Left kidney (tissue), 2 donors: ENCODE measurements around the gene PXDN. TPM values are rescaled to one million over a fixed set of nuclear protein-coding genes. Genes with fewer than 3 reads are reported as not detected.

ENCODE experiments used
- DNase-seq: peaks from one replicate; pipeline ENCODE4 v3.0.0-alpha.2; 2013
- polyA plus RNA-seq: library from polyadenylated mRNA; unstranded; fragments of 120-200 nt; gene quantifications from one replicate; pipeline ENCODE4 v1.2.1, GENCODE V29; 2013; ENCODE audit not compliant: insufficient read length

Gene PXDN
- polyA plus RNA-seq, 1 donor: 154 TPM

DNA sequence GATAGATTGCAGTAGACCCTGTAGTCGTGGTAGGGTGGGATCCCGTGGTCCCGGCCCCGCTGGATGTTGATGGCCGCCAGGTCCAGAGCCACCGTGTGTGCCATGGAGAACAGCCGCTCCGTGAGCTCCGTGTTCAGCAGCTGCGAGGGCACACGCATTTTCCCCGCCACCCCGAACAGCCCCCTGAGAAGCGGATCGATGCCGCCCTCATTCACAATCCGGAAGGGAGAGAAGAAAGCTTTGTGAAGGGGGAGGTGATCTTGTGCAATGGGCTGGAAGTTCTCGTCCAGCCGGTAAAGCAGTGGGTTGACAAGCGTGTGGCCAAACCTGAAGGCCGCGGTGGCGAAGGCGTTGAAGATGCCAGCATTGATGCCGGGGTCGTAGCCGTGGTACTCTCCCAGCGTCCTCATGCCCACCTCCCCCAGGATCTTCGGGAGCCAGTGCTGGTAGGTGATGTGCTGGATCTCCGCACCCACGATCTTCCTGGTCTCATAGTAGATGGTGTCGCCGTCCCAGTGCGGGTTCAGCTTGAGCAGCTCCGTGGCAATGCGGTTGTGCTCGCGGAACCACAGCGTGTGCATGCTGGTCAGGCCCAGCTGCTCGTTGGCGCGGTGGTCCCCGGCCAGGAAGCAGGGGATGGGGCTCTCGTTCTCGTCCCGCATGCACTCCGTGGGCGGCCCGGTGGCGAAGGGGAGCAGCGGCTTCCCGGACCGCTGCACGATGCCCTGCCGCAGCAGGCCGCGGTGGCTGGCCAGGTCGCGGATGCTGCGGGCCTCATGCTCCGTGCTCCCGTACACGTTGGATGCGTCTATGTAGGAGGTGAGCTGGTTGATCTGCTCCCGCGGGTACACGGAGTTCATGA, 95.8 kb downstream of the PXDN start:
- no peak for DNase-seq

DNA sequence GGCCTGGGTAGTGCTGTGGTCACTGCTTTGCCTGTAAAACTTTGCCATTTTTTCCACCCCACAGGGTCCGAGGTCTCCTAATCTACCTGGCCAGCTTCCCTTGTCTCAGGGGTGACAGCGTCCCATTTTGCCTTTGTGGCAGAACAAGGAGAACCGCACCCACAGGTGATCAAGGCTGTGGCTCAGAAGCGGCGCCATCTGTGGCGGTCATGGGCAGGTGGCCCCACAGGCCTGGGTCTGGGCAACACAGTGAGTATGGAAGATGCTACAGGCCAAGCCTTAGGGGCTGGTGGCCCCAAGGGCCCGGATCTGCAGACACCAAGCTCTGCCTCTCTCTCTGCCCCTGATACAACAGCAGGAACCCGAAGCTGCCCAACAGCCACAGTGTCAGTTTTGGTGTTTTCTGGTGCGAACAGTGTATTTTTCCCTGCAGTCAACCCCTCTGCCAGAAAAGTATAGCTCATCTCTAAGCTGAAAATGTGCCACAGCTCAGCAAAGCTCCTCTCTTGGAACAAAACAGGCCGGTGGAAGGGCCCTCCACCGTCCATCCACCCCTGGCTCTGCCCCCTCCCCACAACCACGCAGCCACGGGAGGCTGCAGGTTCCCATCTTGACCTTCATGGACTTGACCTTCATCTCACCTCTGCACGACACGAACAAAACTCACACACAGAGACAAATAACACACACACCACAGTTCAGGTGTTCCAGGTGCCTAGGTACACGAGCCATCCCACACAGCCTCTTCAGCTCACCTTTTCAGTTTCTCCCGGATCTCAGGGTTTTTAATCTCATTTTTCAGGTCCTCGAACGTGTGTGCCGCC, 96.7 kb downstream of the PXDN start:
- DNase-seq: no peak

DNA sequence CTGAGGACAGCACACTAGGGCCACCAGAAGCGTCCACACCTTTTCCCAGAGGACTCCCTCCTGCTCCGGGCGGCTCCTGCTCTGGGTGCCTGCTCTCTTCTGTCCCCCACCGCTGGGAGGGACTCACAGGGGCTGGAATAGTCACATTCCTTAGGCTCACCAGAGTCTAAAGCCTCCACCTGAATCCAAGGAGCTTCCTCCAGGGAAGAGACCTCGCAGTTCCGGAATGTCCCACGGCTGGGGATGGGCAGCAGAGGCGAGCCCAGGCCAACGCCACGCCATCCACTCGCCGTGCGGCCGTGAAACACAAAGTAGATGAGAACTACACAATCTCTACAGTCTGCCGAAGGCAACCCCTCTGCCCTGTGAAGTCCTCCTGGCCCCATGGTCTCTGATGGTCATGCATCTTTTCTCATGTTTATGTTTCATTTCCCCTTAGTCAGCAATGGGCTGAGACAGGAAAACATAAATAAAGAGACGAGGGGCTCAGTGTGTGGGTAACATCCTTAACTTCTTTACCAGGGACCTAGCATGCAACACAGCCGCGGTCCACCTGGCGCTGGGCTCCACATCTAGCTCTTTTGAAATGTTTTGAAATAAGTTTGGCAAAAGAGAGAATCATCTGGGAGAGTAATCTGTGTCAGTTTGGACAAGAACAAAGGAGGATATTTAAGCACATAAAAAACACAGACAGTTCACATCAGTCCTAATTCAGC, 98.4 kb downstream of the PXDN start:
- no peak for DNase-seq

DNA sequence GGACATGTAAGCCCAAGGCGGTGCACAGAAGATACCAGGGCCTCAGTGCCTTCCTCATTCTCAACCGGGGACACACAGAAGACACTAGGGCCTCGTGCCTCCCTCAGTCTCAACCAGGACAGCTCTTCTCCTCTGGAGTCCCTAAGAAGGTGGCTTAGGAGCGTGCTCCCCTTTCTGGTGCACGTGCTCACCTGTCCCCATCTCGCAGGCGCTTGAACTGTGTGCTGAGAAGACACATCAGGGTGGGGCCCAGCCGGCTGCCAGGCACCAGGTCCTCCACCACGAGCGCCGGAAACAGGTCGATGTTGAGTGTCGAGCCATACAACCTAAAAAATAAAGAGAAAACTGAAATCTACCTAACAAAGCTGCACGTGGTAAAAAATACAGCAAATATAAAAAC, 99.9 kb downstream of the PXDN start:
- DNase-seq: no peak

DNA sequence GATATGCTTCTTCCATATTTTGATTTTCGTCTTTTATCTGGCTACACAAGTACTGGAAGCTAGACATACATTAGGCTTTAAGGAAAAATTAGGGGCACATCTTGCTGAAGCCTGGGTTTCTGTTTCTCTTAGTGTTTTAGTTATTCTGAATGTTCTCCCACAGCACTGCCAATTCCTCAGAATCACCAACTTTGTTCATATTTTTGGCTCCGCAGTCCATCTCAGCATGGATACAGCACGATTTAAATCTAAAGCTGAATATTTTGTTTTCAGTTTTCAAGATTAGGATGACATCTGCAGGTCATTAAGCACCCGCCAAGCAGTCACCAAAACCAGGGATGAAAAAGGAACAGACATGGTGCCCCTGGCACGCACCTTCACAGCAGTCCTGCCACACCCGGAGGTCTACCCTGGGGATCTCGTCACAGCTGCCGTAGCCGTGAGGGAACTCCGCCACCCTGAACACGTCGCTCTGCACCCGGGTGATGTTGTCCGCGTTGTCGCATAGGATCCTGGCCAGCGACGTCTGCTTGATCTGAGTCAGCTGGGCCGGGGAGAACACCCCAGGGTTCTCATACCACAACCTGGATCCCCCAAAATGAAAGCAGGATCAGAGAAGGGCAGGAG, 101.2 kb downstream of the PXDN start:
- DNase-seq: no peak

DNA sequence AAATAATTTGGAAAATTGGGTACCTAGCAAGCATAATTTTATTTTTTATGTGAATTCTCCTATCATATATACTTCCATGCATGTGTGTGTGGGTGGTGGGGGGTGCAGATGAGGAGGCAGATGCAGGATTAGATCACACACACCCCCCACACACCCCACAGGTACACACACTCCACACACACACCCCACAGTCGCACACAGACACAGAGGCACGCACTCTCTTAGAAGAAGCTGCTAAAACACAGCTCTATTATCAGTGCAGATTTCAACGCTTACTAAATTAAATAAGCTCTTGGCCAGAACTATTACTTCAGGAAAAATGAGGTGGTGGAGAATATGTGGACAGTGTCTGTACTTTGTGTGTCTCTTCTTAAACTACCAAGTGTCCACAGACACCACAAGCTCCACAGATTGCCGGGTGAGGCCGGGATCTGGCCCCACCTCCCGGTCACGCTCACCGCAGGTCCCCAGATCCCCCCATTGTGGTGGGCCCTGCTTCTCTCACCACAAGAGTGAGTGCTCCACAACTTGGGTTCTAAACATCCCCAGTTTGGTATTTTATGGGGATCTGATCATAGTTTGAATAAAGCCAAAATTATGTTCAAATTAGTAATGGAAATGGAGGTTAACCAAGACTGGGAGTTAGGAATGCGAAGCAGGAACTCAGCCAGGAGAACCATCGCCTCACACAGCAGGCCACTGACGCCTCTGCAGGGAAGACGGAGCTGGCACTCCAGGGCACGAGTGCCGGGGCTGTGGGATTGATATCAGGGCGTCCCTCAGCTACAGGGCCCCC, 102.1 kb downstream of the PXDN start:
- no peak for DNase-seq

DNA sequence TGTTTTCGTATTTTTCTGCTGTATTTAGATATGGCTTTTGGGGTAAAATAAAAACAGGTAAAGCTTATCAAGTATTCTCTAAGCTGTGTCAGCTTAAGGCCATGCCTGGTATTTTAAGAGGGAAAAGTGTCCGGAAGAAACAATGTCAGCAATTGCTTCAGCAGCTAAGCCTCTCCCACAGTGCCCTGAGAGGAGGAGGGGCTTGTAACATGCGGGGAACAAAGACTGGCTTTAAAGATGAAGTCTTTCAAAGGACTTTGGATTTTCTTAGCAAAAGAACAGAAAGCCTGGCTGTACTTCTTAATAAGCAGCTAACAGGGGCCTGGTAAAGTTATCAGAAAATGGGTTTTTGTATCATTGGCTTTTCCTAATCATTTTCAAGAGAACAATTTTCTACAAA, 102.8 kb downstream of the PXDN start:
- DNase-seq: no peak

DNA sequence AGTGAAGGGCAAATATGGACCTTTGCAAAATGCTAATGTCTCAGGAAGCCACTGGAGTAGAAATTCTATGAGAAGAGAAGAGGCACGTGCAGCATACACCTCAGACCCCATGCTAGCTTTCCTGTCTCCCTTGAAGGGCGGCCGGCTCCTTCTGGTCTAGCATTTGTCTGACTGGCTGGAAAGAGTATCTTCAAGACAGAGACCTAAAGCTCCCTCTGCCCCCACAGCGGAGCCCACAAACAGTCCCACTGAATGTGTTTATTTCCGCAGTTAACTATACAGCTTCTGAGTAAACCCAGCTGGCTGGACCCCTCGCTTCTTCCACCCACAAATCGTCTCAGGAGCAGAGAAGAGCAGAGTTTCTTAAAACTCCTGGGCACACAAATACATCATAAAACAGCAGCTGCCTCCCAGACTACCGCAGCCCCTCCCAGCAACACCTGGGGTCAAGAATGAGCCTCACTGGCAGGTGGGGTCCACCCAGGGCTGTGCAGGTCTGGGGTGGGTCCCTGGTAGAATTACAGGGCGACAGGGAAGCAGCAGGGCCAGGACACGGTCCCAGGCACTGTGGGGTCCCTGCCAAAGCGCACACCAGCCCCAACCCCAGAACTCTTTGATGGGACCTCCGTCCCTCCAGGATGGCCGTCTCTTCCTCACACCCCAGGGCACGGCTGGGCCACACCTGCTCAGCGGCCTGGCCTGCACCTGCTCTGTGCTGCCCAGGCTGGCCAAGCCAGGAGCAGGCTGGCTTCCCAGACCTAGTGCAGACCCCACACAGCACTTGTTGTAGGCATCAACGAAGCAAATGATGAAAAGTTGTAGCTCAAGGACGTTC, 103.8 kb downstream of the PXDN start:
- no peak for DNase-seq

DNA sequence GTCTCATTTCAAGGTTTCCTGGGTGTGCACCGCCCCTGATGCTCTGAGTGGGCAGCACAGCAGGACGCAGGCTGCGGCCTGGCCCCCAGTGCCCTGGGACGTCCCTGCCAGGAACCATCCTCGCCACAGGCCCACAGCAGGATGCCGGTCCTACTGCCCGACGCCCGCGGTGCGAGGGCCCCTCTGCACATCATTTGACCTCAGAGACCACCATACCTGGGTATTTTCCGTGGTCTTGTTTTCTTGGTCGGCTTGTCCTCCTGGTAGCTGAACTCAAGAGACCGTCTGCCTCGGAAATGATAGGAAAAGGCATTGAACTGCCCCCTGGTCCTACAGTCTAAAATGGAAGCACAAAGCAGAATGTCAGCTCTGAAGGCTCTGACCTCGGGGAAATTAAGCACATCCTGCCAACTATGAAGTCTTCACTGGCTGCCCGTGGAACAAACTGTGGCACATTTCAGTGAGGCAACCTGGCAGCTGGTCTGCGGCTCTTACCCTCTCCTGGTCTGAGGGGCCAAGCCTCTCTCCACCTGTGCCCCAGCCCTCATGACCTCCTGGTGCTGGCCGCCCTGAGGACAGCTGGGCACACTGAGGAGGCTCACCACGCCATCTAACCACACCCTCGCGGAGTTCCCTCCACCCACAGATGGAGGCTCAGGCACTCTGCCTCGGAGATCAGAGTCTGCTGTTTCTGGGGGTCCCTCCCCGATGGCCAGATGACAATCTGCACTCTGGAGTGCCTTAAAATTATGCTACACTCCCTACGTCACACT, 105.0 kb downstream of the PXDN start:
- DNase-seq: no peak

DNA sequence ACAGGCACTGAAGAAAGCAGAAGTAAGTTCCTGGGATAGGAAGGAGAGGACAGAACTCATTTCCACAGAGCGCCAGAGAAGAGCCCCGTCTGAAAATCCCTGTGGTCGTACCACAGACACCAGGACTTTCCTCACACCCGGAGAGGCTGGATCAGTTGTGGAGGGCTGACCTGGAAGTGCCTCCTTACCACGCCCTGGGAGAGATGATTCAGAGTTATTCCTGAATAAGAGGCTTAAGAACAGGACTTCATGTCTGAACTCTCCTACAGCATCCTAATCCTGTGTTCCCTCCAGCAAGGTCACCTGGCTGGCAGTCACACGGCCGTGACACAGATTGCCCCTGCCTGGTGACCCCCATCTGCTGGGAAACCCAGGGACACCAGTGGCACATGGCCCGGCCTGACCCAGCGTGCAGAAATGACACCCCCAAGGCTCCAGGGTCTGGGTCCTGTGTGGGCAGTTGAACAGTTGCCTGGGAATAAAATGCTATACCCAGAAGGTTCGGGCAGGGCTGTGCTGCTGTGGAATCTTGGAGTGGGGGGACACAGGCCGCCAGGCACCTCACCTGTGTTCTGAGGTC, 105.9 kb downstream of the PXDN start:
- no peak for DNase-seq

DNA sequence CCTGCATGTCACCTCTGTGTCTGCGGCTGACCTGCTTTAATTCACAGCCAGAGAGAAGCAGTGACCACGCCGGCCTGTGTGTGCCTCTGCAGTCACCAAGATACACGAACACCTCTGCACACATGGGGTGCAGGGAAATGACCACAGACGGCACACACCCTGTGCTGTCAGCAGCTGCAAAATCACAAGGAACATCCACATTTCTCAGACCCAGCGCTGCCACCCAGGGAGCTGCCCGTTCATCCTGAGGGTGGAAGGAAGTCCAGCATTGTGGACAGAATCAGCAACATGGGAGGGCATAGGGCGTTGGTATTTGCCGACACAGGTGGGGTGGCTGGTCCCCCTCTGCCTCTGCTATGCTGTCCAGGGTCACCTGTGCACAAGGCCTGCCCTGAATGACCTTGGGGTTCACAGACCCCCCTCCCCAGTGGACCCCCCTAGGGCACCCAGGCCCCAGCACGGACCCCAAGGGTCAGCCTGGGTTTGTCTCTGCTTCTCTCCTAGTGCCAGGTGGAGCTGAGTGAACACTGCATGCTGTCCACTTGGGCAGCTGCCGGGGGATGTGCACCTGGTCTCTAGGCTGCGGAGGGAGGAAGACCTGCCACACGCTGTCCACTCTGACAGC, 107.4 kb downstream of the PXDN start:
- no peak for DNase-seq

DNA sequence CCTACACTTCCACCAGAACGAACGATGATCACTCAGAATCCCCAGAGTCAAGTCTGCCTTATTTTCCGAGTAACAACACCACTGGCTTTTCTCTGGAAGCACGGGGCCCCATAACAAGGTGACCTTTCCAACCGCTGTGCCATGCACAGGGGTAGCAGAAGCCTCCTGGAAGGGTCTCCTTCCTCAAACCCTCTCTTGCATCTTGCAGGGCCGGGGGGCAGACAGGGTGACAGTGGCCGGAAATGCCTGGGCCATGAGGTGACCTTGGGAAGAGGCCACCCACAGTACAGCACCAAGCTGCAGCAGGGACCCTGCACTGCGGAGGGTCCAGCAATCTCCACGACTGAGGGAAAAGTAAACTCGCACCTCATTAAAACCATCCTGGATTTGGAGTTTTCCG, 108.5 kb downstream of the PXDN start:
- no peak for DNase-seq

DNA sequence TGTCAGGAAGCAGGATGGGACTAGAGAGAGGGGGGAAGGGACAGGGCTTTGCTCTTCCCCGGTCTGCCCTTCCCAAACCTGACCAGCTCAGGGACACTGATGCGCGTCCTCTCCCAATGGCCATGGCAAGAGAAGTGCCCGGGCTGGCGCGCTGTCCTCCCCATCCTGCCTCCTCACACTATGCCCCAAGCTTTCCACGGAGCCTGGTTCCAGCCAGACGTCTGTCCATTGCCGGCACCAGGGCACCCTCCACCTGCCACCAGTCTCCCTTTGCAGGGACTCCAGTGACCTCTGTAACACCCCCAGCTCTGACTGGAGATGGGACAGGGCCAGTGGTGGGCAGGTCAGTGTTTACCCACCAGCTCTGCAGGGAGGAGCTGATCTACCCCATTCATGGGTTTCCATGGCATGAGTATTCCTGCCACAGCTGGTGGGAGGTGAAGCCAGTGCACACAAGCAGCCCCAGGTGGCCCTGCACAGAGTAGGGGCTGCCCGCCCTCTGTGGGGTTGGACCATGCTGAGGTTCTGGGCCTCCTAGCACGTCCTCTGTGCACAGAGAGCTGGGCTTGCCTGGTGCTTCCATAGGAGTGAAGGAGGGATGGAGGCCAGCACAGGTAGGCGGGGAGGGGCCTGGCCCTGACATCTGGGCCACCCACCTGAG, 109.5 kb downstream of the PXDN start:
- no peak for DNase-seq

DNA sequence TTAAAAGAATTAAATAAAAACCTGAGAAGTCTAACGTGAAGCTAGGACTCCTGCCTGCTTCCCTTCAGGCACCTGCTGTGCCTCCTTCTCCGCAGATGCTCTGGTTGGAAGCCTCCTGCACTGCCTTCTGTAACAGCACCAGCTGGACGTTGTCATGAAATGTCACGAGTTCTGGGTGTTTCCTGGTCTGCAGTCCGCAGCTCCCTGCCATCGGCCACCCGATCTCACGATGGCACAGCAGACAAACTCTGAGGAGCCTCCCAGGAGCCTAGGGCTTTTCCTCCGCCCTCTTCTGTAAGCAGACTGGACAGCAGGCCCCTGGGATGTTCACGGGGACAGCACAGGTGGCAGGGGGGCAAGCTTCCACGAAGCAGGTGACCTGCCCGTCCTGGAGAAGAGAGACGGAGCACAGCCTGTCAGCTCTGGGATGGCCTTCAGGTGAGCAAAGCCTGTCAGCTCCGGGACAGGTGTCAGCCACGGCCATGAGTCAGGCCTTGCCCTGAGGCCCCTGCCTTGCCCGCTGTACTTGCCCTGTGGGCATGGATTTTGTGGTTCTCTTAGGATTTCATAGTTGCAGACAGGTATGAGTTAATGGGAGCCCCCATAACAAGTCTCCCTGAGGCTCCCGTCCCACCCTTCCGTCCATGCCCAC, 110.3 kb downstream of the PXDN start:
- DNase-seq: peak; percentile 43

DNA sequence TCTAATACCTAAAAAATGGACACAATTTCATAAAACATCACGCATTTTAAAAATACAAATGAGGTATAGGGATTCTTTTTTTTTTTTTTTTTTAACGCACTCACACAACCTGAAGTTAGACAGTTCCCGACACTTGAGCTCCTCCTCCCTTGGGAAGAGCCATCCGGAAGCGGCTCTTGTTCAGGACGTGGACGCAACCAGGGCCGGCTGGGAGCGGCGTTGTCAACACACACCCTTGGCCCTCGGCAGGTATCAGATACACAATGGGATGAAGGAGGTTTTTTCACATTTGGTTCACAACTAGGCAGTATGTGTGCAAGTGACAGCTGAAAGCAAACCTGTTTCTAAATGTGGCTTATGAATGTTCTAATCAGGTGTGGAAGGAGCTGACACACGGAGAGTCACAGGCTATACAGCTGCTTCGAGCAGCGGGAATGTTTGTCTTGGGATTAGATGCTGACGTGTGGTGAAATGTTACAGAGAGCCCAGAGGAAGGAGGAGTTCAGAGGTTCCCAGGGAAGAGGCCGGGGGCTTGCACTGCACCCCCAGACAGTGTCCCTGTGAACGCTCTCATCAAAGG, 111.1 kb downstream of the PXDN start:
- no peak for DNase-seq

DNA sequence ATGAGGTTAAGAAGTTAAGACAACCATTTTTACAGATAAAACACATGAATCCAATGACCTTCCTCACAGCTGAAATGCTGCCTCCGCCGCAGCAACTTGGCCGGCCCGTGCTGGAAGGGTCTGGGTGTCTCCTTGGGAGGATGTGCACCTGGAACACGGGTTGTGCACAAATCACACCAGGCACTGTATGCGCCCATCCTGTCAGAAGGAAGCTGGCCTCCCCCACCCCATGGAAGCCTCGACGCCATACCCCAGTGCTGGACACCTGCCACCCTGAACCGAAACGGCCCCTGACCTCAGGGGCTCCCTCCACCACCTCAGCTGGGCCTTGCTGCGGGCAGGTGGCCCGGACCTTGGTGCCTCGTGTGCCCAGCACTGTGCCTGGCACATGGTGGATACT, 111.8 kb downstream of the PXDN start:
- DNase-seq: no peak

DNA sequence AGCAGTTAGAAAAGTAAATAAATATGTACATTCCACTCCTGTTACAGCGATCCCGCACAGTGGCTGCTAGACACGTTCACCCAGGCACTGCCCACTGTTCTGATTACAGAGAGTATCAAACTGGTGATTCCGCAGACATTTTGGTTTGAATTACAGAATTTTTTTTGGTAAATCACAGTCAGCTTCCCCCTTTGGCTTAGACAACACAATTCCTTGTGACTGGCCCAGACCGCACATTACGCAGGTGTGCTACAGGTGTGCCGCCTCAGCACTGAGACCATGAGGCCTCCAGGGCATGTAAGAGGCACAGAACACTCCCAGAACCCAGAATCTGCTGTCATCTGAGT, 112.3 kb downstream of the PXDN start:
- DNase-seq: no peak
